ENCODE results near the gene RNF212B. TPM values are rescaled to one million over a fixed set of nuclear protein-coding genes. Genes with fewer than 3 reads are reported as not detected.

Gene RNF212B
- total and polyA plus RNA-seq, 2 of the 13 experiments (the other 11 are each of a cell fraction or from before 2014, with no cell fraction given), result 0.05 TPM; not detected in 1

DNA sequence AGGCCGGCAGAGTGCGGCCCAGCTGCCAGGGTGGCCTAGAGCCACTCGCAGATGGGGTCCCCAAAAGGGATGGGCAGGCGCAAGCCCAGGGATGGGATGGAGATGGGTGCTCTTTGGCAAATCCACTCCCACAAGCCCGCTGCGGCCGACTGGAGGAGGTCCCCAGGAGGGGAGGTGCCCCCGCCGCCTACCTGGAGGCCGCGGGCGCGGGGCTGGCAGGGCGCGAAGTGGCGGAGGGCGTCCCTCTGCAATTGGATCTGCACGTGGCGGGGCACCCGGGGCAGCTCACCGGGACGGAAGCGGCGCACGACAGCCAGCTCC is 64.2 kb downstream of the RNF212B start (continued):
- TF ChIP-seq, protein P1, sequence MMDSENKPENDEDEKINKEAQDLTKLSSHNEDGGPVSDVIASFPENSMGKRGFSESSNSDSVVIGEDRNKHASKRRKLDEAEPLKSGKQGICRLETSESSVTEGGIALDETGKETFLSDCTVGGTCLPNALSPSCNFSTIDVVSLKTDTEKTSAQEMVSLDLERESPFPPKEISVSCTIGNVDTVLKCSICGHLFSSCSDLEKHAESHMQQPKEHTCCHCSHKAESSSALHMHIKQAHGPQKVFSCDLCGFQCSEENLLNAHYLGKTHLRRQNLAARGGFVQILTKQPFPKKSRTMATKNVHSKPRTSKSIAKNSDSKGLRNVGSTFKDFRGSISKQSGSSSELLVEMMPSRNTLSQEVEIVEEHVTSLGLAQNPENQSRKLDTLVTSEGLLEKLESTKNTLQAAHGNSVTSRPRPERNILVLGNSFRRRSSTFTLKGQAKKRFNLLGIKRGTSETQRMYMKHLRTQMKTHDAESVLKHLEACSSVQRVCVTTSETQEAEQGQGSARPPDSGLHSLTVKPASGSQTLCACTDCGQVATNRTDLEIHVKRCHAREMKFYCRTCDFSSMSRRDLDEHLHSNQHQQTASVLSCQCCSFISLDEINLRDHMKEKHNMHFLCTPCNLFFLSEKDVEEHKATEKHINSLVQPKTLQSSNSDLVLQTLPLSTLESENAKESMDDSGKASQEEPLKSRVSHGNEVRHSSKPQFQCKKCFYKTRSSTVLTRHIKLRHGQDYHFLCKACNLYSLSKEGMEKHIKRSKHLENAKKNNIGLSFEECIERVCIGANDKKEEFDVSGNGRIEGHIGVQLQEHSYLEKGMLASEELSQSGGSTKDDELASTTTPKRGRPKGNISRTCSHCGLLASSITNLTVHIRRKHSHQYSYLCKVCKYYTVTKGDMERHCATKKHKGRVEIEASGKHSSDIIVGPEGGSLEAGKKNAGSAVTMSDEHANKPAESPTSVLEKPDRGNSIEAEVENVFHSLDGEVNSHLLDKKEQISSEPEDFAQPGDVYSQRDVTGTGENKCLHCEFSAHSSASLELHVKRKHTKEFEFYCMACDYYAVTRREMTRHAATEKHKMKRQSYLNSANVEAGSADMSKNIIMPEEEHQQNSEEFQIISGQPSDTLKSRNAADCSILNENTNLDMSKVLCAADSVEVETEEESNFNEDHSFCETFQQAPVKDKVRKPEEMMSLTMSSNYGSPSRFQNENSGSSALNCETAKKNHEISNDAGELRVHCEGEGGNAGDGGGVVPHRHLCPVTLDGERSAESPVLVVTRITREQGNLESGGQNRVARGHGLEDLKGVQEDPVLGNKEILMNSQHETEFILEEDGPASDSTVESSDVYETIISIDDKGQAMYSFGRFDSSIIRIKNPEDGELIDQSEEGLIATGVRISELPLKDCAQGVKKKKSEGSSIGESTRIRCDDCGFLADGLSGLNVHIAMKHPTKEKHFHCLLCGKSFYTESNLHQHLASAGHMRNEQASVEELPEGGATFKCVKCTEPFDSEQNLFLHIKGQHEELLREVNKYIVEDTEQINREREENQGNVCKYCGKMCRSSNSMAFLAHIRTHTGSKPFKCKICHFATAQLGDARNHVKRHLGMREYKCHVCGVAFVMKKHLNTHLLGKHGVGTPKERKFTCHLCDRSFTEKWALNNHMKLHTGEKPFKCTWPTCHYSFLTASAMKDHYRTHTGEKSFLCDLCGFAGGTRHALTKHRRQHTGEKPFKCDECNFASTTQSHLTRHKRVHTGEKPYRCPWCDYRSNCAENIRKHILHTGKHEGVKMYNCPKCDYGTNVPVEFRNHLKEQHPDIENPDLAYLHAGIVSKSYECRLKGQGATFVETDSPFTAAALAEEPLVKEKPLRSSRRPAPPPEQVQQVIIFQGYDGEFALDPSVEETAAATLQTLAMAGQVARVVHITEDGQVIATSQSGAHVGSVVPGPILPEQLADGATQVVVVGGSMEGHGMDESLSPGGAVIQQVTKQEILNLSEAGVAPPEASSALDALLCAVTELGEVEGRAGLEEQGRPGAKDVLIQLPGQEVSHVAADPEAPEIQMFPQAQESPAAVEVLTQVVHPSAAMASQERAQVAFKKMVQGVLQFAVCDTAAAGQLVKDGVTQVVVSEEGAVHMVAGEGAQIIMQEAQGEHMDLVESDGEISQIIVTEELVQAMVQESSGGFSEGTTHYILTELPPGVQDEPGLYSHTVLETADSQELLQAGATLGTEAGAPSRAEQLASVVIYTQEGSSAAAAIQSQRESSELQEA (CRISPR knock-in tag; IDR thresholded peaks at IDR 0.05; ENCODE audit: not compliant biosample characterization), result no peak
- TF ChIP-seq MED13 (CRISPR knock-in tag; IDR thresholded peaks at IDR 0.05) (peak; percentile 30; the same call in 1 of the 2 replicates), ZNF160 (CRISPR knock-in tag; IDR thresholded peaks at IDR 0.05) (peak; percentile 90; the same call in 1 of the 2 replicates), ZNF264 (CRISPR knock-in tag; IDR thresholded peaks at IDR 0.05) (peak; percentile 92), ZNF891 (CRISPR knock-in tag; IDR thresholded peaks at IDR 0.05) (peak; percentile 99), ZNF678 (CRISPR knock-in tag; IDR thresholded peaks at IDR 0.05) (peak; percentile 99), RFX5 (IDR thresholded peaks at IDR 0.05; ENCODE audit: low read depth, low read length) (no peak), MAF1 (CRISPR knock-in tag; IDR thresholded peaks at IDR 0.05; ENCODE audit: borderline replicate concordance) (peak; percentile 71), ZNF557 (CRISPR knock-in tag; IDR thresholded peaks at IDR 0.05) (peak; percentile 93), ZFX (CRISPR knock-in tag; IDR thresholded peaks at IDR 0.05; ENCODE audit: low read depth) (peak; percentile 98), ZNF34 (CRISPR knock-in tag; IDR thresholded peaks at IDR 0.05; ENCODE audit: borderline replicate concordance) (peak; percentile 93; the same call in 1 of the 2 replicates), MXI1 (IDR thresholded peaks at IDR 0.05; ENCODE audit: borderline replicate concordance, low read depth, low read length) (peak; percentile 60; the same call in 2 of the 3 replicates), U2AF1 (optimal IDR thresholded peaks at IDR 0.05; ENCODE audit: low read depth, low read length) (no peak), ZC3H4 (CRISPR knock-in tag; IDR thresholded peaks at IDR 0.05; ENCODE audit: borderline replicate concordance) (peak; percentile 36; the same call in 1 of the 2 replicates), SALL2 (CRISPR knock-in tag; IDR thresholded peaks at IDR 0.05) (peak; percentile 59; the same call in 1 of the 2 replicates), HMG20B (CRISPR knock-in tag; conservative IDR thresholded peaks at IDR 0.05) (peak; percentile 87)
- TF ChIP-seq, protein P2, sequence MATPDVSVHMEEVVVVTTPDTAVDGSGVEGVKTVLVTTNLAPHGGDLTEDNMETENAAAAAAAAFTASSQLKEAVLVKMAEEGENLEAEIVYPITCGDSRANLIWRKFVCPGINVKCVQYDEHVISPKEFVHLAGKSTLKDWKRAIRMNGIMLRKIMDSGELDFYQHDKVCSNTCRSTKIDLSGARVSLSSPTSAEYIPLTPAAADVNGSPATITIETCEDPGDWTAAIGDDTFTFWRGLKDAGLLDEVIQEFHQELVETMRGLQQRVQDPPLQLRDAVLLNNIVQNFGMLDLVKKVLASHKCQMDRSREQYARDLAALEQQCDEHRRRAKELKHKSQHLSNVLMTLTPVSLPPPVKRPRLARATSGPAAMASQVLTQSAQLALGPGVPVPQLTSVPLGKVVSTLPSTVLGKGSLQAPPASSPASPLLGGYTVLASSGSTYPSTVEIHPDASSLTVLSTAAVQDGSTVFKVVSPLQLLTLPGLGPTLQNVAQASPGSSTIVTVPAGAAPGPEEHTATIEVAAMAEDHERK (CRISPR knock-in tag; IDR thresholded peaks at IDR 0.05; ENCODE audit: low read depth), result no peak
- TF ChIP-seq, protein P3, sequence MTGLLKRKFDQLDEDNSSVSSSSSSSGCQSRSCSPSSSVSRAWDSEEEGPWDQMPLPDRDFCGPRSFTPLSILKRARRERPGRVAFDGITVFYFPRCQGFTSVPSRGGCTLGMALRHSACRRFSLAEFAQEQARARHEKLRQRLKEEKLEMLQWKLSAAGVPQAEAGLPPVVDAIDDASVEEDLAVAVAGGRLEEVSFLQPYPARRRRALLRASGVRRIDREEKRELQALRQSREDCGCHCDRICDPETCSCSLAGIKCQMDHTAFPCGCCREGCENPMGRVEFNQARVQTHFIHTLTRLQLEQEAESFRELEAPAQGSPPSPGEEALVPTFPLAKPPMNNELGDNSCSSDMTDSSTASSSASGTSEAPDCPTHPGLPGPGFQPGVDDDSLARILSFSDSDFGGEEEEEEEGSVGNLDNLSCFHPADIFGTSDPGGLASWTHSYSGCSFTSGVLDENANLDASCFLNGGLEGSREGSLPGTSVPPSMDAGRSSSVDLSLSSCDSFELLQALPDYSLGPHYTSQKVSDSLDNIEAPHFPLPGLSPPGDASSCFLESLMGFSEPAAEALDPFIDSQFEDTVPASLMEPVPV (CRISPR knock-in tag; IDR thresholded peaks at IDR 0.05), result peak; percentile 99; the same call in 1 of the 2 replicates

All from HepG2 (cell line).